Measurements from ENCODE around the gene CMC4.

- TF ChIP-seq TAF1 (IDR thresholded peaks at IDR 0.05; ENCODE audit: borderline replicate concordance, low read depth, low read length) (no peak), POLR2AphosphoS5 (IDR thresholded peaks at IDR 0.05; ENCODE audit: low read depth, low read length) (no peak), POLR2A (IDR thresholded peaks at IDR 0.05; ENCODE audit: low read depth, low read length) (no peak)
Measured at GRCh38 chrX:155113097-155113496, 42.2 kb upstream of the CMC4 start.

All from GM12892 (cell line).